K562 (cell line): Measurements from ENCODE around the gene SPATS2. TPM values are rescaled to one million over a fixed set of nuclear protein-coding genes. Genes with fewer than 3 reads are reported as not detected.

Experiments used
- CBFA2T3 ChIP-seq: fragments of 450-650 bp; IDR thresholded peaks from 2 replicates; pipeline ENCODE4 v1.6.1; 2017
- CHD4 ChIP-seq: fragments of 200-600 bp; sonication (generic); IDR thresholded peaks from 3 replicates; pipeline ENCODE4 v1.6.1; 2012; ENCODE audit warnings: low read depth, mild to moderate bottlenecking, mixed read lengths, low read length, inconsistent platforms; ENCODE audit not compliant: insufficient read depth, insufficient replicate concordance, poor library complexity, severe bottlenecking
- L3MBTL2 ChIP-seq: fragments of 450-650 bp; IDR thresholded peaks from 2 replicates; pipeline ENCODE4 v1.6.1; 2016; ENCODE audit warnings: mild to moderate bottlenecking, moderate library complexity
- MTA3 ChIP-seq: fragments of 450-650 bp; formaldehyde crosslinking; IDR thresholded peaks from 2 replicates; pipeline ENCODE4 v1.6.1; 2017; ENCODE audit warnings: mild to moderate bottlenecking, borderline replicate concordance
- YY1 ChIP-seq, 3 experiments: IDR thresholded peaks; 2 replicates each; pipeline ENCODE4 v1.6.1; 2011; ENCODE audit warnings: low read length in 2 of 3, mild to moderate bottlenecking in 2 of 3, moderate library complexity in 2 of 3, borderline replicate concordance in 1 of 3, control low read depth in 1 of 3, low read depth in 1 of 3; ENCODE audit not compliant: insufficient read depth in 3 of 3, insufficient replicate concordance in 2 of 3, control insufficient read depth in 1 of 3, insufficient read length in 1 of 3; ENCODE audit errors: extremely low read depth in 1 of 3
- ZFX ChIP-seq: sonication (generic); formaldehyde crosslinking; IDR thresholded peaks from 2 replicates; pipeline ENCODE4 v1.8.0; 2022; ENCODE audit warnings: mild to moderate bottlenecking, missing genetic modification reagents, moderate library complexity
- polyA plus RNA-seq, 8 experiments: library from polyadenylated mRNA; depleted of rRNA in 4 of 8; stranded (reverse) in 5 of 8; unstranded in 3 of 8; fragments of >200 nt; fragmentation: Nextera tagmentation in 2 of 8; fragmentation: Illumina TruSeq in 1 of 8; extraction: Ambion mirVana in 2 of 8; extraction: Trizol in 1 of 8; gene quantifications; 2 replicates each; pipeline versions ENCODE4 v1.2.1 to v1.2.3, GENCODE V29; 2011 to 2014; ENCODE audit warnings: inconsistent platforms in 1 of 8, missing spikeins in 1 of 8
- total RNA-seq, 7 experiments: library from RNA; depleted of rRNA in 6 of 7; stranded (reverse); fragments of >200 nt in 6 of 7; fragmentation: Illumina TruSeq in 2 of 7; extraction: Trizol in 2 of 7; gene quantifications; 2 replicates each; pipeline versions ENCODE4 v1.2.1 to v1.2.3, GENCODE V29; 2011 to 2021; ENCODE audit warnings: low replicate concordance in 1 of 7
- TF ChIP-seq, protein P1 (sequence below): fragments of 450-650 bp; IDR thresholded peaks from 2 replicates; pipeline ENCODE4 v1.6.1; 2016; ENCODE audit warnings: mild to moderate bottlenecking, moderate library complexity
- TF ChIP-seq, protein P2 (sequence below): sonication (generic); formaldehyde crosslinking; IDR thresholded peaks from 2 replicates; pipeline ENCODE4 v1.8.0; 2022; ENCODE audit warnings: missing genetic modification reagents, mild to moderate bottlenecking, moderate library complexity, borderline replicate concordance
- TF ChIP-seq, protein P3 (sequence below): fragments of 450-650 bp; IDR thresholded peaks from 2 replicates; pipeline ENCODE4 v1.6.1; 2016; ENCODE audit warnings: mild to moderate bottlenecking

The SPATS2 gene
- total and polyA plus RNA-seq, 9 of the 15 experiments (the other 6 are each of a cell fraction or from before 2014, with no cell fraction given) = 5.4 to 48.2 (median 17.5) TPM

DNA sequence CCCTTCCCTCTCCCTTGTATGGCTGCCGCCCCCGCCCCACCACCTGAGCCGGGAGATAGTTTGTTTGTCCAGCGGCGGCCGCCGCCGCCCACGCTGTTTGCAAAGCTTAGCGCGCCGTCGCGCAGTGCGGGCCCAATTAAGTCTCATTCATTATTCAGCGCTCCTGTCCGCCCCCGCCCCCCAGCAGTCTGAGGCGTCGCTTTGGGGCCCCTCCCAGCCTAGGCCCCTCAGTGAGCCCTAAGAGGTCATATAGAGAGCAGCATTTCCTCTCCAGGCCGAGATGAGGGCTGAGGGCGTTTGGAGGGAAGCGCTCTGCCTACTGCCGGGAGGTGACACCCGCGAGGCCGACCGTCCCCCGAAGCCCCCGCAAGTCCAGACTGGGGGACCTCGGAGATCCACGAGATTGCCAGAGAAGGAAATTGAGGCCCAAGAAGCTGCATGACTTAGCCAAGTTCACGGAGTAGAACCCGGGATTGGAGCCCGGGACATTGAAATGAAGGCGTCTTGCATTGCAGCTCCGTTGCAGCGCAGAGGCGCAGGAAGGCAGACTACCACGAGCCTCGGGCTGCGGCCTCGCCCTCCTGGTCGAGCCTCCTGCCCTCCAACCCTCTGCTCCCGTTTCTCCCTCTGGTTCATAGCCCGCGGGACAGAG is 20.5 kb upstream of the SPATS2 start, which contains the start of gene DNAJC22 (continued):
- TF ChIP-seq, protein P1, sequence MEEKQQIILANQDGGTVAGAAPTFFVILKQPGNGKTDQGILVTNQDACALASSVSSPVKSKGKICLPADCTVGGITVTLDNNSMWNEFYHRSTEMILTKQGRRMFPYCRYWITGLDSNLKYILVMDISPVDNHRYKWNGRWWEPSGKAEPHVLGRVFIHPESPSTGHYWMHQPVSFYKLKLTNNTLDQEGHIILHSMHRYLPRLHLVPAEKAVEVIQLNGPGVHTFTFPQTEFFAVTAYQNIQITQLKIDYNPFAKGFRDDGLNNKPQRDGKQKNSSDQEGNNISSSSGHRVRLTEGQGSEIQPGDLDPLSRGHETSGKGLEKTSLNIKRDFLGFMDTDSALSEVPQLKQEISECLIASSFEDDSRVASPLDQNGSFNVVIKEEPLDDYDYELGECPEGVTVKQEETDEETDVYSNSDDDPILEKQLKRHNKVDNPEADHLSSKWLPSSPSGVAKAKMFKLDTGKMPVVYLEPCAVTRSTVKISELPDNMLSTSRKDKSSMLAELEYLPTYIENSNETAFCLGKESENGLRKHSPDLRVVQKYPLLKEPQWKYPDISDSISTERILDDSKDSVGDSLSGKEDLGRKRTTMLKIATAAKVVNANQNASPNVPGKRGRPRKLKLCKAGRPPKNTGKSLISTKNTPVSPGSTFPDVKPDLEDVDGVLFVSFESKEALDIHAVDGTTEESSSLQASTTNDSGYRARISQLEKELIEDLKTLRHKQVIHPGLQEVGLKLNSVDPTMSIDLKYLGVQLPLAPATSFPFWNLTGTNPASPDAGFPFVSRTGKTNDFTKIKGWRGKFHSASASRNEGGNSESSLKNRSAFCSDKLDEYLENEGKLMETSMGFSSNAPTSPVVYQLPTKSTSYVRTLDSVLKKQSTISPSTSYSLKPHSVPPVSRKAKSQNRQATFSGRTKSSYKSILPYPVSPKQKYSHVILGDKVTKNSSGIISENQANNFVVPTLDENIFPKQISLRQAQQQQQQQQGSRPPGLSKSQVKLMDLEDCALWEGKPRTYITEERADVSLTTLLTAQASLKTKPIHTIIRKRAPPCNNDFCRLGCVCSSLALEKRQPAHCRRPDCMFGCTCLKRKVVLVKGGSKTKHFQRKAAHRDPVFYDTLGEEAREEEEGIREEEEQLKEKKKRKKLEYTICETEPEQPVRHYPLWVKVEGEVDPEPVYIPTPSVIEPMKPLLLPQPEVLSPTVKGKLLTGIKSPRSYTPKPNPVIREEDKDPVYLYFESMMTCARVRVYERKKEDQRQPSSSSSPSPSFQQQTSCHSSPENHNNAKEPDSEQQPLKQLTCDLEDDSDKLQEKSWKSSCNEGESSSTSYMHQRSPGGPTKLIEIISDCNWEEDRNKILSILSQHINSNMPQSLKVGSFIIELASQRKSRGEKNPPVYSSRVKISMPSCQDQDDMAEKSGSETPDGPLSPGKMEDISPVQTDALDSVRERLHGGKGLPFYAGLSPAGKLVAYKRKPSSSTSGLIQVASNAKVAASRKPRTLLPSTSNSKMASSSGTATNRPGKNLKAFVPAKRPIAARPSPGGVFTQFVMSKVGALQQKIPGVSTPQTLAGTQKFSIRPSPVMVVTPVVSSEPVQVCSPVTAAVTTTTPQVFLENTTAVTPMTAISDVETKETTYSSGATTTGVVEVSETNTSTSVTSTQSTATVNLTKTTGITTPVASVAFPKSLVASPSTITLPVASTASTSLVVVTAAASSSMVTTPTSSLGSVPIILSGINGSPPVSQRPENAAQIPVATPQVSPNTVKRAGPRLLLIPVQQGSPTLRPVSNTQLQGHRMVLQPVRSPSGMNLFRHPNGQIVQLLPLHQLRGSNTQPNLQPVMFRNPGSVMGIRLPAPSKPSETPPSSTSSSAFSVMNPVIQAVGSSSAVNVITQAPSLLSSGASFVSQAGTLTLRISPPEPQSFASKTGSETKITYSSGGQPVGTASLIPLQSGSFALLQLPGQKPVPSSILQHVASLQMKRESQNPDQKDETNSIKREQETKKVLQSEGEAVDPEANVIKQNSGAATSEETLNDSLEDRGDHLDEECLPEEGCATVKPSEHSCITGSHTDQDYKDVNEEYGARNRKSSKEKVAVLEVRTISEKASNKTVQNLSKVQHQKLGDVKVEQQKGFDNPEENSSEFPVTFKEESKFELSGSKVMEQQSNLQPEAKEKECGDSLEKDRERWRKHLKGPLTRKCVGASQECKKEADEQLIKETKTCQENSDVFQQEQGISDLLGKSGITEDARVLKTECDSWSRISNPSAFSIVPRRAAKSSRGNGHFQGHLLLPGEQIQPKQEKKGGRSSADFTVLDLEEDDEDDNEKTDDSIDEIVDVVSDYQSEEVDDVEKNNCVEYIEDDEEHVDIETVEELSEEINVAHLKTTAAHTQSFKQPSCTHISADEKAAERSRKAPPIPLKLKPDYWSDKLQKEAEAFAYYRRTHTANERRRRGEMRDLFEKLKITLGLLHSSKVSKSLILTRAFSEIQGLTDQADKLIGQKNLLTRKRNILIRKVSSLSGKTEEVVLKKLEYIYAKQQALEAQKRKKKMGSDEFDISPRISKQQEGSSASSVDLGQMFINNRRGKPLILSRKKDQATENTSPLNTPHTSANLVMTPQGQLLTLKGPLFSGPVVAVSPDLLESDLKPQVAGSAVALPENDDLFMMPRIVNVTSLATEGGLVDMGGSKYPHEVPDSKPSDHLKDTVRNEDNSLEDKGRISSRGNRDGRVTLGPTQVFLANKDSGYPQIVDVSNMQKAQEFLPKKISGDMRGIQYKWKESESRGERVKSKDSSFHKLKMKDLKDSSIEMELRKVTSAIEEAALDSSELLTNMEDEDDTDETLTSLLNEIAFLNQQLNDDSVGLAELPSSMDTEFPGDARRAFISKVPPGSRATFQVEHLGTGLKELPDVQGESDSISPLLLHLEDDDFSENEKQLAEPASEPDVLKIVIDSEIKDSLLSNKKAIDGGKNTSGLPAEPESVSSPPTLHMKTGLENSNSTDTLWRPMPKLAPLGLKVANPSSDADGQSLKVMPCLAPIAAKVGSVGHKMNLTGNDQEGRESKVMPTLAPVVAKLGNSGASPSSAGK = peak; percentile 74
- TF ChIP-seq MTA3 (0 out of 2 replicates have a peak, but pooled peaks have one; percentile 14), YY1 (IDR thresholded peaks at IDR 0.05; ENCODE audit: borderline replicate concordance in 1 of 3, control insufficient read depth in 1 of 3, extremely low read depth in 1 of 3, insufficient read depth in 3 of 3, insufficient read length in 1 of 3, insufficient replicate concordance in 2 of 3, low read depth in 1 of 3, low read length in 2 of 3) (peak in 1 of 3 experiments; percentile 31), ZFX (CRISPR knock-in tag) (peak; percentile 34; the same call in 1 of the 2 replicates), CHD4 (peak; percentile 11), CBFA2T3 (peak; percentile 21; the same call in 1 of the 2 replicates), L3MBTL2 (peak; percentile 81)
- TF ChIP-seq, protein P2, sequence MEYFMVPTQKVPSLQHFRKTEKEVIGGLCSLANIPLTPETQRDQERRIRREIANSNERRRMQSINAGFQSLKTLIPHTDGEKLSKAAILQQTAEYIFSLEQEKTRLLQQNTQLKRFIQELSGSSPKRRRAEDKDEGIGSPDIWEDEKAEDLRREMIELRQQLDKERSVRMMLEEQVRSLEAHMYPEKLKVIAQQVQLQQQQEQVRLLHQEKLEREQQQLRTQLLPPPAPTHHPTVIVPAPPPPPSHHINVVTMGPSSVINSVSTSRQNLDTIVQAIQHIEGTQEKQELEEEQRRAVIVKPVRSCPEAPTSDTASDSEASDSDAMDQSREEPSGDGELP (CRISPR knock-in tag) = 0 out of 2 replicates have a peak, but pooled peaks have one; percentile 30
- TF ChIP-seq, protein P3, sequence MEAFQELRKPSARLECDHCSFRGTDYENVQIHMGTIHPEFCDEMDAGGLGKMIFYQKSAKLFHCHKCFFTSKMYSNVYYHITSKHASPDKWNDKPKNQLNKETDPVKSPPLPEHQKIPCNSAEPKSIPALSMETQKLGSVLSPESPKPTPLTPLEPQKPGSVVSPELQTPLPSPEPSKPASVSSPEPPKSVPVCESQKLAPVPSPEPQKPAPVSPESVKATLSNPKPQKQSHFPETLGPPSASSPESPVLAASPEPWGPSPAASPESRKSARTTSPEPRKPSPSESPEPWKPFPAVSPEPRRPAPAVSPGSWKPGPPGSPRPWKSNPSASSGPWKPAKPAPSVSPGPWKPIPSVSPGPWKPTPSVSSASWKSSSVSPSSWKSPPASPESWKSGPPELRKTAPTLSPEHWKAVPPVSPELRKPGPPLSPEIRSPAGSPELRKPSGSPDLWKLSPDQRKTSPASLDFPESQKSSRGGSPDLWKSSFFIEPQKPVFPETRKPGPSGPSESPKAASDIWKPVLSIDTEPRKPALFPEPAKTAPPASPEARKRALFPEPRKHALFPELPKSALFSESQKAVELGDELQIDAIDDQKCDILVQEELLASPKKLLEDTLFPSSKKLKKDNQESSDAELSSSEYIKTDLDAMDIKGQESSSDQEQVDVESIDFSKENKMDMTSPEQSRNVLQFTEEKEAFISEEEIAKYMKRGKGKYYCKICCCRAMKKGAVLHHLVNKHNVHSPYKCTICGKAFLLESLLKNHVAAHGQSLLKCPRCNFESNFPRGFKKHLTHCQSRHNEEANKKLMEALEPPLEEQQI = no peak
